Sigmoid colon (tissue), 4 donors: ENCODE measurements around the gene ALDH3B1.

Experiments used
- CTCF ChIP-seq, 4 experiments: fragments of 450-650 bp in 3 of 4; fragments of 200-600 bp in 1 of 4; IDR thresholded peaks; one replicate each; pipeline ENCODE4 v1.5.1; 2016 to 2019; ENCODE audit warnings: antibody characterized with exemption in 4 of 4, mild to moderate bottlenecking in 3 of 4, moderate library complexity in 2 of 4
- EP300 ChIP-seq, 4 donors: sonication (generic); formaldehyde crosslinking; IDR thresholded peaks; one replicate each; pipeline ENCODE4 v1.6.1; 2017; ENCODE audit warnings: antibody characterized with exemption in 4 of 4
- POLR2A ChIP-seq, 2 donors: fragments of 450-650 bp; IDR thresholded peaks; one replicate each; pipeline ENCODE4 v1.6.1; 2016; ENCODE audit warnings: antibody characterized with exemption in 2 of 2, mild to moderate bottlenecking in 2 of 2, moderate library complexity in 2 of 2
- POLR2AphosphoS5 ChIP-seq, 4 donors: sonication (generic); formaldehyde crosslinking; IDR thresholded peaks; one replicate each; pipeline ENCODE4 v1.6.1; 2017; ENCODE audit warnings: antibody characterized with exemption in 4 of 4

- TF ChIP-seq CTCF (IDR thresholded peaks at IDR 0.05) = no peak
- TF ChIP-seq POLR2AphosphoS5 (IDR thresholded peaks at IDR 0.05) = no peak
- TF ChIP-seq EP300 (IDR thresholded peaks at IDR 0.05) = no peak
- TF ChIP-seq POLR2A (IDR thresholded peaks at IDR 0.05) = no peak
Measured at GRCh38 chr11:68053117-68053516, 43.0 kb downstream of the ALDH3B1 start.
